Activated CD8-positive, alpha-beta T cell treated with anti-CD3 and anti-CD28 coated beads for 36 hours (primary cell): ENCODE measurements around the gene LRBA. TPM values are rescaled to one million over a fixed set of nuclear protein-coding genes. Genes with fewer than 3 reads are reported as not detected.

ENCODE experiments used
- ATAC-seq: fragments of 200-7000 bp; cut with Tn5 transposase; one replicate; pipeline ENCODE4 v1.10.0; 2021; ENCODE audit warnings: mild to moderate bottlenecking, moderate library complexity
- CTCF ChIA-PET: fragments of 350-600 bp; sonication (Branson Sonifier 250); formaldehyde crosslinking; loops from one replicate; lab custom pipeline; 2021; ENCODE audit warnings: antibody characterized with exemption; lab: Charles Lee
- POLR2A ChIA-PET: fragments of 350-600 bp; sonication (Branson Sonifier 250); formaldehyde crosslinking; loops from one replicate; lab custom pipeline; 2021; ENCODE audit warnings: antibody characterized with exemption; lab: Charles Lee
- DNase-seq: peaks from one replicate; pipeline ENCODE4 v3.0.0-alpha.2; 2020
- H3K27ac Mint-ChIP-seq: one replicate; pipeline ENCODE4 v1.8.0; 2021; ENCODE audit warnings: mild to moderate bottlenecking, mixed read lengths
- H3K27me3 Mint-ChIP-seq: one replicate; pipeline ENCODE4 v1.8.0; 2021; ENCODE audit warnings: mixed read lengths
- H3K36me3 Mint-ChIP-seq: one replicate; pipeline ENCODE4 v1.8.0; 2021; ENCODE audit warnings: low read depth, mixed read lengths
- H3K4me1 Mint-ChIP-seq: one replicate; pipeline ENCODE4 v1.8.0; 2021; ENCODE audit warnings: low read depth, mixed read lengths
- H3K4me3 Mint-ChIP-seq: one replicate; pipeline ENCODE4 v1.8.0; 2021; ENCODE audit warnings: mild to moderate bottlenecking, moderate library complexity, mixed read lengths
- H3K9me3 Mint-ChIP-seq: one replicate; pipeline ENCODE4 v1.8.0; 2021; ENCODE audit warnings: mixed read lengths
- CTCF ChIP-seq: fragments of 200-600 bp; IDR thresholded peaks from one replicate; pipeline ENCODE4 v1.8.0; 2022; ENCODE audit warnings: antibody characterized with exemption, mild to moderate bottlenecking
- intact Hi-C: fragments of 100-400 bp; cut with micrococcal nuclease; formaldehyde crosslinking; loops from one replicate; pipeline ENCODE4 v1.10.0; 2022
- total RNA-seq, 2 experiments: library from RNA; stranded (reverse); gene quantifications; one replicate each; pipeline ENCODE4 v1.2.3, GENCODE V29; 2021

LRBA gene
- total RNA-seq, 2 experiments from 2014 or later, result 48.1 to 52.5 TPM

GRCh38 chr4:150589157-150589556, 425.9 kb downstream of the LRBA start:
- Mint-ChIP-seq H3K9me3 (no peaks in the 10 kb centered on the region), H3K4me1 (no peaks in the 10 kb centered on the region), H3K27me3 (no peaks in the 10 kb centered on the region), H3K36me3 (peaks cover 18% of the 10 kb centered on the region), H3K4me3 (no peak overlapping the region), H3K27ac (no peak overlapping the region)
- ATAC-seq (no peak), DNase-seq (no peak)
- no peak for TF ChIP-seq CTCF
- intact Hi-C loops, result no loop called here
- POLR2A ChIA-PET, result no interaction called here
- CTCF ChIA-PET, result no interaction called here

- H3K4me1 Mint-ChIP-seq, result no peaks in the 10 kb centered on the region
- H3K27ac Mint-ChIP-seq, result no peak overlapping the region
- no peaks in the 10 kb centered on the region for H3K27me3 Mint-ChIP-seq
- intact Hi-C loops, result no loop called here
- TF ChIP-seq CTCF, result no peak
- POLR2A ChIA-PET, result interaction anchor here (0.5 kb wide), 1 partner anchor 47 kb away, joined by 3 read pairs; no protein-coding TSS in a partner anchor
- DNase-seq (no peak), ATAC-seq (no peak)
- H3K9me3 Mint-ChIP-seq, result no peaks in the 10 kb centered on the region
- H3K4me3 Mint-ChIP-seq, result no peak overlapping the region
- CTCF ChIA-PET, result no interaction called here
- H3K36me3 Mint-ChIP-seq, result peaks cover 26% of the 10 kb centered on the region
Measured at GRCh38 chr4:150588316-150588715, 426.8 kb downstream of the LRBA start.

- ATAC-seq (no peak), DNase-seq (no peak)
- TF ChIP-seq CTCF, result no peak
- Mint-ChIP-seq H3K27me3 (no peaks in the 10 kb centered on the region), H3K4me1 (no peaks in the 10 kb centered on the region), H3K27ac (no peak overlapping the region), H3K9me3 (no peaks in the 10 kb centered on the region), H3K36me3 (peaks cover 43% of the 10 kb centered on the region), H3K4me3 (no peak overlapping the region)
- intact Hi-C loops, result no loop called here
- ChIA-PET POLR2A (no interaction called here), CTCF (no interaction called here)
Measured at GRCh38 chr4:150586162-150586810, 428.8 kb downstream of the LRBA start.

GRCh38 chr4:150585611-150586010, 429.5 kb downstream of the LRBA start:
- intact Hi-C loops, result no loop called here
- no peaks in the 10 kb centered on the region for H3K4me1 Mint-ChIP-seq
- no peaks in the 10 kb centered on the region for H3K9me3 Mint-ChIP-seq
- H3K27ac Mint-ChIP-seq, result no peak overlapping the region
- peaks cover 47% of the 10 kb centered on the region for H3K36me3 Mint-ChIP-seq
- ChIA-PET CTCF (no interaction called here), POLR2A (no interaction called here)
- no peak for TF ChIP-seq CTCF
- no peak for DNase-seq
- ATAC-seq, result no peak
- no peak overlapping the region for H3K4me3 Mint-ChIP-seq
- no peaks in the 10 kb centered on the region for H3K27me3 Mint-ChIP-seq

GRCh38 chr4:150584111-150584915, 430.8 kb downstream of the LRBA start:
- no peak for ATAC-seq
- H3K9me3 Mint-ChIP-seq, result no peaks in the 10 kb centered on the region
- intact Hi-C loops, result no loop called here
- no peak overlapping the region for H3K27ac Mint-ChIP-seq
- H3K27me3 Mint-ChIP-seq, result no peaks in the 10 kb centered on the region
- DNase-seq, result no peak
- no peak for TF ChIP-seq CTCF
- ChIA-PET POLR2A (no interaction called here), CTCF (no interaction called here)
- H3K4me3 Mint-ChIP-seq, result no peak overlapping the region
- H3K4me1 Mint-ChIP-seq, result no peaks in the 10 kb centered on the region
- peaks cover 57% of the 10 kb centered on the region for H3K36me3 Mint-ChIP-seq
